GM18867 (cell line): ENCODE data around the gene ALPL.
"Not testable (repeated sequence)": the region's sequence is repeated elsewhere in the genome, so short reads cannot be mapped to it uniquely, and the experiment has no call there.

ENCODE experiments used
- ATAC-seq: cut with Tn5 transposase; IDR thresholded peaks from one replicate; pipeline ENCODE4 v1.9.1; 2021; ENCODE audit warnings: mild to moderate bottlenecking, moderate library complexity; ENCODE audit not compliant: unreplicated experiment

Gene ALPL

DNA sequence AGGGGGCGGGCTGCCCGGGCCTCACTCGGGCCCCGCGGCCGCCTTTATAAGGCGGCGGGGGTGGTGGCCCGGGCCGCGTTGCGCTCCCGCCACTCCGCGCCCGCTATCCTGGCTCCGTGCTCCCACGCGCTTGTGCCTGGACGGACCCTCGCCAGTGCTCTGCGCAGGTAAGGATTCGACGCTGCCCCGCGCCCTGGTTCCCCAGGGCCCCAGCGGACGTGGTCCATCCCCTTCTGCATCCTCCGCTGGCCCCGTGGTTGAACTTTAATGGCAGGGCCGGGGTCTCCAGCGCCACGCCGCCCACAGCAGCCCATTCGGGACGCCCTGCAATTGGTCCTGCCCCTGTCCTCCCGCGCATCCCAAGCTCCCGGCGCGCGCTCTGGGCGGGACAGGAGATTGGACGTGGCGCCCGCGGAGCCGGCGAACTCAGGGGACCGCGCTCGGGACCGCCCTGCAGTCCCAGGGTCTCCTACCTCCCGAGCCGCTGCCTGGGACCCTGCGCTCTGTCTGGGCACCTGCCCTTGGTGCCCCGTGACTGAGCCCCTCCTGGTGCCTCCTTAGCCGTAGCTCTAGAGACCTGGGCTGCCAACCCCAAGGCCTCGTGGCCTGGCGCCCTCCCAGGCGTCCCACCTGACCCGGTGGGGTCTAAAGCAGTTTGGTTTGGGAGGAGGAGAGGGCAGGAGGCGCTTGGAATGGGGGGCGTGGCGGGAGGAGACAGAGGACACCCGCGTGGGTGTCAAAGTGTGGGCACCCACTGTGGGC lies at the start of gene ALPL:
TSS of gene ALPL (plus strand) at position 73 of the 762 bp plus-strand sequence. CDS start 44,659 bp downstream, outside the sequence.
- ATAC-seq: no peak

DNA sequence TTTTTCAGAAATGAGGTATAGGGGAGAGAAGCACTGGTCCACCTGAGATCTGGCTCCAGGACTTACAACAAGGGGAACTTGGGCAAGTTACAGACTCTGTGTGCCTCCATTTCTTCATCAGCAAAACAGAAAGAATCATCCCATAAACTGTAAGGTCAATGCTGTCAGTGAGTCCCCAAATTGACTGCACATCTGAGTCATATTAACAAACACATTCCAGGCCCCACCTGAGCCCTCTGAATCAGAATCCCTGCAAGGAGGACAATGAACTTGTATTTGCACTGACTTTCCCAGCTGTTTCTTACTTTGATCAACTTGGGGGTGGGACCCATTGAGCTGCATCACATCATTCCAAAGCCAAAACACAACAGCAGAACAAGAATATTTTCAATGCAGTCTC lies 44.1 kb upstream of the ALPL start:
- ATAC-seq: not testable (repeated sequence)

DNA sequence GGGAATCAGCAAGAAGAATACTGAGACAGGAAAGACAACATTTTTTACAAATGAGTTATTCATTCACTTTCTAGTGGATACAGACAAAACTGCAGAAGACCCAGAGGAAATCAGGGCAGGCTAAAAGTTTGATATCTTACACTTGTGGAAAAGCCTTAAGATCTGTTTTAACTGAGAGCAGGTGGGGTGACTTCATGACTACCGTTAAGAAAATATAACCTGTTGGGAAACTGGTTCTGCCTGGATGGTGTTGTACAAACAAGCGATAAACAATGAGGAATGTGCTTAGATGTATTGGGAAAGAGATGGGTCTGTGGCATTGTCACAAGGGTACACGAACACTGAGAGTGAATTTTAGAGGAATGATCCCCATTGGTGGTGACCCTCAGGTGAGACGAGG lies 41.3 kb upstream of the ALPL start:
- not testable (repeated sequence) for ATAC-seq

DNA sequence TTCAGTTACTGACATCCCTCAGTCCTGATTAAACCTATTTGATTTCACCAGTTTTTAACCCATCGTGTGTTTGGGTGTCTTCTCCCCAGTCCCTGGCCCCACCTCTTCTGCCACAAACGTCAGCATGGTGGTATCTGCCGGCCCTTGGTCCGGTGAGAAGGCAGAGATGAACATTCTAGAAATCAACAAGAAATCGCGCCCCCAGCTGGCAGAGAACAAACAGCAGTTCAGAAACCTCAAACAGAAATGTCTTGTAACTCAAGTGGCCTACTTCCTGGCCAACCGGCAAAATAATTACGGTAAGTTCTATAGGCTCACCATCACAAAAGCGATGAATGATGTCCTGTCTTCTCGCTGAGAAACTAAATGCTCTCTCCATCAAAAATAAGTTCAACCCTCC lies 40.6 kb upstream of the ALPL start:
- no peak for ATAC-seq

DNA sequence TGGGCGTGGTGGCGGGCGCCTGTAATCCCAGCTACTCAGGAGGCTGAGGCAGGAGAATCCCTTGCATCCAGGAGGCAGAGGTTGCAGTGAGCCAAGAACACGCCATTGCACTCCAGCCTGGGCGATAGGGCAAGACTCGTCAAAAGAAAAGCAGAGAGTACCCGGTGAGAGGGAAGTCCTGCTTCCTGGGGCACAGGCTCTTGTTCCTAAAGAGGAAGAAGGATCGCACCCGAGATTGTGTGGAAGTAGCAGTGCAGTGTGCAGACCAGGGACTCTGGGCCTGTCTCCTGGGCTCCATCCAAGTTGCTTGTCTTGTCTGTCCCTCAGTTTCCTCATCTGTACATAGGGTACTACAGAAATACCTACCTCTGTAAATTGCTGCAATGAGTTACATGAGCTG lies 39.6 kb upstream of the ALPL start:
- no peak for ATAC-seq

DNA sequence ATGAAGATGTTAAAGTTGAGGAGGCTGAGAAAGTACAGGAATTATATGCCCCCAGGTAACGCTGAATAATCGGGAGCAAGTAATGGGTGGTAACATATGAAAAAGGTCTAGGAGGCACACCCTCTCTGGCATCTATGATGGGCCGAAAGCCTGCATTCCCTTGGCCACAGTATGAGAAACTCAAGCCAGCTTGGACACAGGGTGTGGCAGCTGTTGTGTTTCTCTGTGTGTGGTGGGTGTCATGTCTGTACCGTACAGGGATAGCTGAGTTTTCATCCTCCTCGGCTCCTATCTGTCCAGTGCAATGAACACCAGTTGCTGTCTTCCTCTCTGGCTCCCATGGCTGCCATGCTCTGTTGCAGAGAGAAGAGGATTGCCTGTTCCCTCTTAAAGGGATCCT lies 36.4 kb upstream of the ALPL start:
- ATAC-seq: no peak

DNA sequence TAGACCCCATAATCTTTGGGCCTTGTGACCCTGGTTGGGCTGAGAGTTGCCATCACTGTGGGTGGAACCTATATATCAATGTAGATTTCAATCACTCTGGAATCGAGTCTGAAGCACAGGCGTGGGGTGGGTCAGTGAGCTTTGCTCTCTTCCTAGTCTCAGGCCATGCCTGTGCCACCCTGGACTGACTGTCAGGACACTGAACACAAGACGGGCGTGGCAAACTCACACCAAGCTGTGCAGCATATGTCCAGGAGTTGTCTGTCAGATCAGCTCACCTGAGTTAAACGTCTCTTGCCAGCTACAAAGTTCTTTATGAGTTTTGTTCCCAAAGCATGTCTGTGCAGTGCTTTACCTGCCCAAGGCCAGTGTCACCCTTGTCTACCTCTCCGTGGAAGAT lies 30.9 kb upstream of the ALPL start:
- no peak for ATAC-seq

DNA sequence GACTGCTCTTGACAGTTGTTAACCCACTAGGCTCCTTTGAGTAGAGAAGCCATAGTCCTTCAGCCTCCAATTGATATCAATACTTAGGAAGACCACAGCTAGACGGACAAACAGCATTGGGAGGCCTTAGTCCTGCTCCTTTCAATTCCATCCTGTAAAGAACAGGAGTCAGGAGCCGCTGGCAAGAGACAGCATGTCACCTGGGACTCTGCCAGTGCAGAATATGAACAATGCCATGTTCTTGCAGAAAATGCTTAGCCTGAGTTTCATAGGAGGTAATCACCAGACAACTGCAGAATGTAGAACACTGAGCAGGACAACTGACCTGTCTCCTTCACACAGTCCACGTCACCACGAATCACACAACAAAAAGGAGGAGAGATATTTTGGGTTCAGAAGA lies 25.3 kb upstream of the ALPL start:
- ATAC-seq: not testable (repeated sequence)

DNA sequence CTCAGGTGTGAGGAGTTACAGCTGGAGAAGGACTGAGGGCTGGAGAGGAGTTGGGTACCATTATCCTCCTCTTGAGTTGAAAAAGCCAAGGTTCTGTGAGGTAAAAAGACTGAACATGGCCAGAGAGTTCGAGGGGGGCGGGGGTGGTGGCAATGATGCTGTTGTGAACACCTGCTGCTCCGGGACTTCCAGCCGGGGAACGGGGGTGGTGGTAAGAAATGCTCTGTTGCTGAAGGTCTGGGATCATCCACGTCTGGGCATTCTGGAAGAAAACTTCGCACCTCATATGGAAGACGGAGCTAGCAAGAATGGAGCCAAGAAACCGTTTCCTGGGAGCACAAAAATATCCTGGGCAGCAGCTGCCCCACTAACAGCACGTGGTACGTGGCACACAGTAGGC lies 20.1 kb upstream of the ALPL start:
- no peak for ATAC-seq

DNA sequence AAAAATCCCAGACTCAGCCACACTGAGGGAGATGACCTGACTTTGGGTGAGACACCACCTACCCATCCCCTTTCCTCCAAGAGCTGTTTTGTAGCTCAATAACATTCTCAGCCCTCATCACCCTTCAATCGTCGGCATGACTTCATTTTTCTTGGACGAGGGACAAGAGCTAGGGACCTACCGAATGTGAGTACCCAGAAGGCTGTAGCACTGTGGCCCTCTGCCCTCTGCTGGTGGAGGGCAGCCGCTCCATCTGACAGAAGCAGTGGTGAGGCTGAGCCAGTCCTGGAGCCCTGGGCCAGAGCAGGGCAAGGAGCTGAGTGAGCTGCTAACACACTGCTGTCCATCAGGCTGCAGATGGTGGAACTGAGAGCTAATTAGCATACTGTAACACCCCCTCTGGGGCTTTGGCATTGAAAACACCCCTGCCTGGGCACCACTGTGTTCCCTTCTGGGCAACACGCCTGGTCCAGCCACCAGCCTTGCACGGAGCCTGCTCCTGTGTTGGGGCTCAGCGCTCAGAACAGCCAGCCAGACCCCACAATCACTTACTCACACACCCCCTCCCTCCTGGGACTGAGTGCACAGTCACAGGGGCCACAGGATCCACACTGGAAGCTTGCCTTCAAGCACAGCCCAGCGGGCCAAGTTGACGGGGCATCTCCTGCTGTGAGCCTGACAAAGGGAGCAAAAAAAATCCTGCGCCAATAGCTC lies 18.3 kb upstream of the ALPL start:
- no peak for ATAC-seq

DNA sequence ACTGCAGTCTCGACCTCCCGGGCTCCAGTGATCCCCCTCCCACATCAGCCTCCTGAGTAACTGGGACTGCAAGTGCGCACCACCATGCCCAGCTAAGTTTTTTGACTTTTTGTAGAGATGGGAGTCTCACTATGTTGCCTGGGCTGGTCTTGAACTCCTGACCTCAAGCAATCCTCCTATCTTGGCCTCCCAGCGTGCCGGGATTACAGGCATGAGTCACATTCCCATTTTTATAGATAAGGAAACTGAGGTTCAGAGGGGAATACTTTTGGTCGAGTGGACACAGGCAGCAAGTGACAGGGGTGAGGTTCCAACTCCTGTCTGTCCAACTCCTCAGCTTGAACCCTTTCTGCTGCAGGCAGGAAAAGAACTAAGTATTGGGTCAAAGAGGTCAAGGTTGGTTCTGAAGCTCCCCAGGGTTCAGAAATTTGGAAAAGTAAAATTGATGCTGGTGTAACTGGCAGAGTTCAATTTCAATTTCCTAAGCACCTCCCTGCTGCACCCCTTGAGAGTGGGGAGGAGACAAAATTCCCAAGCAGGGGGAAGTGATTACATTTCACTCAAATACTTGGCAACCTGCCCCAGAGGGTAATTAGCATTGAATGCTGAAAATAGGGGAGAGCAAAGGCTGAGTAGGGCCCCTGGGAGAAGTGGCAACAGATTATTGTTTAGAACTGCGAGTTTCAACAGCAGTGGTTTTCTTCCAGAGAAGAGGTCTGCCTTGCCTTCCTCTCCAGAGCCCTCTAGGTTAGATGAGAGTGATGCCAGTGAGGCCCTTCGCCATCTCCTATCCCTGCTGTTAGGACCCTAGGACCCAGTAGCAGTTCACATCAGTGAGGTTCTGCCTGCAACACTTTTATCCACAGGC lies 17.5 kb upstream of the ALPL start:
- ATAC-seq: no peak

DNA sequence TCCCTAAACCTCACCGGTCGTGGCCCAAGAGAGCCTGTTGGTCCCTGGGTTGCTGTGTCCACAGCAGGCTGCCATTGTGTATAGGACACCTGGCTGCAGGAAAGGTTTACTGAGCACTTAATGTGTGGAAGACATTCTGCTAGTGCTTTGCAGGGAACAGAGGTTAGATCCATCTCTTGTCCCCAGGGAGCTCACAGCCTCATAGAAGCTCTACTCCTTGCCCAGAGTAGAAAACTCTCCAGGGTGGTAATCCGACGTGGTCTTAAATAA lies 16.9 kb upstream of the ALPL start:
- no peak for ATAC-seq

DNA sequence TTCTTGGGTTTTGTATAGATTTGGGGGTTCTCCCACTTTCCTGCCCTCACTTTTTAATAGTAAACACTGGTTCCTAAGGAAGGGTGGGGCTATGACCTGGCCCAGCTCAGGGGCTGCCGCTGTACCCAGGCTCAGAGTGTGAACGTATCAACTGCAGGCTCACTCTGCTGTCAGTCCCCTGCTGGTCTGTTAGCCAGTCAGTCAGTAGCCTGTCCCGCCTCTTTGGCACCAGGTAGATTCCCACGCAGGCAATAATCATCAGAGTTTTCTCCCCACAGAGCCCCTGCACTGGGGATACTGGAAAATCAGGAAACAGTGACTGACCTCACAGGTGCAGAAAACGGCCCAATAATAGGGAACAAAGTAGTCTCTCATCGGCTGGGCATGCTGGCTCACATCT lies 15.0 kb upstream of the ALPL start:
- no peak for ATAC-seq

DNA sequence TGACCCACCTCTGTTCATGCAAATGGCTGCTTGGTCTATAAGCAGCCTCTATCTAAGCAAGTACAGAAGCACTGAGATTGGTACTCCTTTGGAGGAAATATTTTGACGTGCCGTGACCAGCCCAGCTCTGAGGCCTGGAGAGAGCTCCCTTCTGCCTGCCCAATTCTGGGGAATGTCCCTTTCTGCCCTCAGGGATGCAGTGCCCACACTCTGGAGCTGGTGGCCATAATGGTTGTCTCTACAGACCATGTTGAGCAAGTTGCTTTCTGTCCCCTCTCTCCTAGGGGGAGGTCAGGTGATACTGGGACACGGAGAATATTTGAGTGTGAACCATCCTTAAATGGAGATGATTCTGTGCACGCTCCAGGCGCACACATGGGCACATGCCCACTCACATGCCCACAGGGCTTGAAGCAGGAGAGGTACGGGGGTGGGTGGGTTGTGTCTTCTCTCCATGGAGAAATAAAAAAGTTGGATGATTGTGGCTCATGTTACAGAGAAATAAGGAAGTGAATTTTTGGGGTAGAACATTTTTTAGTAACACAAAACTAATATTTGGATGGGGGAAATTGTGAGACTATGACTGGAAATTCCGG lies 13.9 kb upstream of the ALPL start:
- ATAC-seq: no peak

DNA sequence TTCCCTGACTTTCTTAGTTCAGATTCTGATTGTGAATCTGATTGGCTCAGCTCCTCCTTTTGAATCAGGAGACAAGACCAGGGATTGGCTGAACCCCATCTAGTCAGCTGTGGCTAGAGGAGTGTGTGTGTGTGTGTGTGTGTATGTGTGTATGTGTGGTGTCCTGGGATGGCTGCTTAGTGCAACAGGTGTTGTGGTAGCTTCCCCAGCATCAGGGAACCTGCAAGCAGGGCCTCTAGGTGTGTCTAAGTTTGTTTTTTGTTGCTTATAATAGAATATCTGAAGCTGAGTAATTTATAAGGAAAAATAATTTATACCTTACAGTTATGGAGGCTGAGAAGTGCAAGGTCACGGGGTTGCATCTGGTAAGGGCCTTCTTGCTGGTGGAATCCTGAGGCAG lies 13.2 kb upstream of the ALPL start:
- ATAC-seq: no peak

DNA sequence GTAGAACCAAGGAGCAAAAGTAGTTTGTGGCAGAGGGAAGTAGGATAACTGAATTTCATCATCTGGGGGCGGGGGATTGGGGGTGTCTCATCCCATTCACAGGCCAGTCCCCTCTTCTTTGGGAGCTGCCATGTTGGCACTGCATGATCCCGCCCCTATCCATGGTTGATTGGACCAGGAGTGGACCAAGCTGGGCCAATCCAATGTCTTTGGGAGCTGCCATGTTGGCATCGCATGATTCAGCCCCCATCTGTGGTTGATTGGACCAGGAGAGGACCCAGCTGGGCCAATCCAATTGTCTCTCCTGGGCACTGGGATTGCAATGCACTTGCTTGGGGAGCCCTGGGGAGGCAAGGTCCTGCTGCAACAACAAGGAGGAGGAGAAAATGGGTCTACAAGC lies 12.3 kb upstream of the ALPL start:
- no peak for ATAC-seq

DNA sequence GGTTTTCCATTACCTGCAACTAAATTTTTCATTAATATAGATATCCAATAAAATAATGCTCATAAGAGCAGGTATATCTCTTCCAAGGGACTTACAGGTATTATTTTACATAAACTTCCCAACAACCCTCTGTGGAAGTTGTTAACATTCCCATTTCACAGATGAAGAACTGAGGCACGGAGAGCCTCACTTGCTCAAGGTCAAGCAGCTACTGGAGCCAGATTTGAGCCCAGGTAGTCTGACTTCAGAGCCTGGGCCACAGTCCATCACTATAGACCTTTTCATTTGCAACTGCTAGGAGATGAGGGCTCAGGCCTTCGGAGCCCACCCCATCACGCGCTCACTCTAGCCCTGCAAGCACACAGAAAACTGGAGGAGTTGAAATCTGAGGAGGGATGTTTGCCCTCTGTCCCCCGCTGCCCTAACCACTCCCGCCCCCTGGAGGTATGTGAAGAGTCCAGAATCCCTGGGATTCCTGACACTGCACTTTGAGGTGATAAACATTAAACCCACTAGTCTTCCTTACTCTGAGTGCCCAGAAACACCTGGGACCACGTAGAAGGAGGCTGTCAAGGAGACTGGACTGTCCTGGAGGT lies 11.7 kb upstream of the ALPL start:
- no peak for ATAC-seq

DNA sequence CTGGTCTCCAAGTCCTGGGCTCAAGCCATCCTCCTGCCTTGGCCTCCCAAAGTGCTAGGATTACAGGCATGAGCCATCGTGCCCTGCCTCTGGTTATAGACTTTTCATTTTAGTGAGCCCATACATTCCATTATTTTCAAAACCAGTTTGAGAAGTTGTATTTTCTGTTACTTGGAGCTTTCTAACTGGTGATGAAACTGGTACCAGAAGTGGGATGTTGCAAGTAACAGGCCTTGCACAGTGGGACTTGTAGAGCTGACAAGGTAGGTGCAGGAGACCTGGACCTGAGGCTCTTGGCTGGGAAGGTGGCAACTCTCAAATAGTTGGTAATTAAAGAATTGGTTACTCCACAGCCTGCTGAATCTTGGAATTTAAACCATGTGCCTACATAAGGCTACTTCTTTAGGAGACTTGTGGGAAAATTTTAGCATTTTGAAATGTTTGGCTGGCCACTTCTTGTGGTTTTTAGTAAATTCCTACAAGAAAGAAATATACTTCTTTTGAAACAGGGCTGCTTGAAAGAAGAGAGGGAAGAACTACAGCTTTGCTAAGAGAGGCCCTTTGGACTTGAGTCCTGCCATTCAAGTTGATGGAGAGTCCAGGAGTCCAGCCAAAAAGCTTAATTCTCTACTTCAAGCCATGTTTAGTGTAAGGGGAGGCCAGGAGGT lies 9.8 kb upstream of the ALPL start:
- ATAC-seq: no peak

DNA sequence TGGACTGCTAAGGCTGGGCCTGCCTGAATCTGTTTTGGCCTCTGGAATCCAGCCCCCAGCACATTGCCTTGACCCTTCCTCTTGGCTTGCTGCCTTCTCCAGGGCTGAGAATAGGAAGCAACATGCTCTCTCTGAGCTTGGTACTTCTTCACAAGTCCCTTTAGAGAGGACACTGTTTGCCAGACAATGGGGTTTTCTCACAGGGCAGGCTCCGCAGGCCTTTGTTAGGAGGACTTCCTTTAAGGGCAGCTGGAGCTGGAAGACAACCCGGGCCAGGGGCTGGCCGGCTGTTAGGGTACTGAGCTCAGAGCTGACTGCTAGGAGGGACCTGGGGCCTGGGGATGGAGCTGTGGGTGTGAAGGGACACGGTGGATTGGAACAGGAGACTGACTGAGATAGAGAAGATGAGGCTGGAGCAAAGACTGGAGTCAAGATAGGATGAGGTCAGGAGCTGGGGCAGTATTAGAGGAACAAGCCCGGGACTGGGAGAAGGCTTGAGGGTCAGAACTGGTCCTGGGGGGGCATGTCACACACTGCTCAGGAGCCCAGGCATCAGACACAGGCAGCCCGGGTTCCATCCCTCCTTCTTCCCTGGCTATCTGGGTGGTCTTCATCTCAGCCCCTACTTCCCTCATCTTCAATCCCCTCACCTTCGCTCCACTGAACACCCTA lies 5.4 kb upstream of the ALPL start:
- ATAC-seq: no peak

DNA sequence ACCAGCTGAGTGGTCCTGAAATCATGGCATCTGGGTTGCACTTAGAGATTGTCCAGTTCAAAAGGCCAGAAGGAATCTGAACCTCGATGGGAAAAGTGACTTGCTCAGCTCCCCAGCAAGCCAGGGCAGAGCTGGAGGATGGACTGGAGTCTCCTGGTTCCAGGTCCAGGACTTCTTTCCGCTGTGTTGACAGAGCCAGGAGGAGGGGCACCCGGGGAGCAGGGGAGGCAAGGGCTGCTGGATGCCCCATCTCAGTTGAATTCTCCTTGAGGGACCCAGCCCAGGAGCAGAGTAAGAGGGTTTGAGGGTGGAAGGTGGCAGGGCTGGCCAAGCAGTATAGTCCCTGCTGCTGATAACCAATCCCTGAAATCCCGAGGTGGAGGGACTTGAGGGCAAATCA lies 2.4 kb upstream of the ALPL start:
- ATAC-seq: no peak
